Measurements from ENCODE around the gene SMURF2.

DNA sequence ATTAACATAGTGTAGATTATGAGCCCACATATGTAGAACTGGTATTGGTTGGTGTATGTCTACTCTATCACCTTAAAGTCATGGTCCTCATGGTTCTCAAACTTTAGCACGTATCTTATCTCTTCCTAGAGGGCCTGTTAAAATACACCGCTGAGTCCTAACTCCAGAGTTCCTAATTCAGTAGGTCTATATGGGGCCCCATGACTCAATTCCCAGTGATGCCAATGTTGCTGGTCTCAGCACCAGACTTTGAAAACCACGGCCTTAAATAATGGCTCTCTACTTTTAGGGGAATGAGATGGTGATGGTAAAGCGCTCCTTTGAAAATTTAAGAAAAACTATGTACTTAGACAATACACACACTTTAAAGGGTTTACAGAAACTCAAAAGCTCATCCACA, 36.6 kb downstream of the SMURF2 start:
- TF ChIP-seq, protein P1, sequence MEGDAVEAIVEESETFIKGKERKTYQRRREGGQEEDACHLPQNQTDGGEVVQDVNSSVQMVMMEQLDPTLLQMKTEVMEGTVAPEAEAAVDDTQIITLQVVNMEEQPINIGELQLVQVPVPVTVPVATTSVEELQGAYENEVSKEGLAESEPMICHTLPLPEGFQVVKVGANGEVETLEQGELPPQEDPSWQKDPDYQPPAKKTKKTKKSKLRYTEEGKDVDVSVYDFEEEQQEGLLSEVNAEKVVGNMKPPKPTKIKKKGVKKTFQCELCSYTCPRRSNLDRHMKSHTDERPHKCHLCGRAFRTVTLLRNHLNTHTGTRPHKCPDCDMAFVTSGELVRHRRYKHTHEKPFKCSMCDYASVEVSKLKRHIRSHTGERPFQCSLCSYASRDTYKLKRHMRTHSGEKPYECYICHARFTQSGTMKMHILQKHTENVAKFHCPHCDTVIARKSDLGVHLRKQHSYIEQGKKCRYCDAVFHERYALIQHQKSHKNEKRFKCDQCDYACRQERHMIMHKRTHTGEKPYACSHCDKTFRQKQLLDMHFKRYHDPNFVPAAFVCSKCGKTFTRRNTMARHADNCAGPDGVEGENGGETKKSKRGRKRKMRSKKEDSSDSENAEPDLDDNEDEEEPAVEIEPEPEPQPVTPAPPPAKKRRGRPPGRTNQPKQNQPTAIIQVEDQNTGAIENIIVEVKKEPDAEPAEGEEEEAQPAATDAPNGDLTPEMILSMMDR (IDR thresholded peaks at IDR 0.05), result no peak
- TF ChIP-seq POLR2A (IDR thresholded peaks at IDR 0.05) (no peak), POLR2AphosphoS5 (IDR thresholded peaks at IDR 0.05) (no peak)
